HG03196 (cell line): ENCODE results near the gene CACNA1H.

Source experiments
- ATAC-seq: cut with Tn5 transposase; IDR thresholded peaks from one replicate; pipeline ENCODE4 v1.9.1; 2021; ENCODE audit not compliant: unreplicated experiment

The CACNA1H gene

GRCh38 chr16:1171001-1171400 is 18.1 kb downstream of the CACNA1H start:
- ATAC-seq, result no peak

- ATAC-seq, result no peak
These were observed 19.0 kb downstream of the CACNA1H start for GRCh38 chr16:1171854-1172428.

GRCh38 chr16:1172651-1173050 is 19.7 kb downstream of the CACNA1H start:
- ATAC-seq, result no peak

GRCh38 chr16:1173788-1174451 is 21.0 kb downstream of the CACNA1H start:
- ATAC-seq, result no peak

DNA sequence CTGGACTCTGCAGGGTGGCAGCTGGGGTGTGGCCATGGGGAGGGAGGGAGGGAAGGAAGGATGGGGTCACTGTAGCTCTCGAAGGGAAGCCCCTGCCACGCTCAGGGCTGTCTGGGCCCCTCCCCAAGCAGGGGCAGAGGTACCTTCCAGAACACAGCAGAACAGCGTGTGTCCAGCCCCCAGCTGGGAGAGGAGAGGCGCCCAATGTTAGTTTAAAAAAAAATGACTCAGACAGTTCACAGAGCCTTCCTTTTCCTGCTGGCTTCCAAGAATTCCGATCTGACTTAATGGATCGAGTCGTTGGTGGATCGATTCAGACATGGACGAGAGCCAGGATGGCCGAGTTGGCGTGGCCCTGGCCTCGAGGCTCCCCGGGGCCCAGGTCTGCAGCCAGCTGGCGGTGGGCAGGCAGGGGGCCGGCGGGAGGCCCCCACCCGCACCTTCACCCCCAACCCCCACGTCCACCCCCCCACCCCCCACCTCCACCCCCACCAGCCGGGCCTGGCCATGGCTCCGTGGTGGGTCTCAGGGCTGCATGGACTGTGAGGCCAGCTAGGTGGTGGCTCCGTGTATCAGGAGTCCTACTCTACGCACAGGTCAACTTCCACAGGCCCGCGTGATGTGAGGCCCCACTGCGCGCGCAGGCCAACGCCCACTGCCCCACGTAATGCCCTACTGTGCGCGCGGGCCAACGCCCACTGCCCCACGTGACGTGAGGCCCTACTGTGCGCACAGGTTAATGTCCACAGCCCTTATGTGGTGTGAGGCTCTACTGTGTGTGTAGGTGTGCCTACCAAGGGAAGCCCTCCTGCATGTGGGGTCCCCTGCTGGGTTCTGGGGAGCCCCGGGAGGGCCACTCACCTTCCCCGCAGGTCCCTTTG is 21.8 kb downstream of the CACNA1H start:
- ATAC-seq, result no peak

GRCh38 chr16:1175566-1176279 is 22.8 kb downstream of the CACNA1H start:
- no peak for ATAC-seq

- ATAC-seq, result no peak
These were observed 23.5 kb downstream of the CACNA1H start for GRCh38 chr16:1176280-1176897.

GRCh38 chr16:1177053-1177452 is 24.1 kb downstream of the CACNA1H start:
- no peak for ATAC-seq

DNA sequence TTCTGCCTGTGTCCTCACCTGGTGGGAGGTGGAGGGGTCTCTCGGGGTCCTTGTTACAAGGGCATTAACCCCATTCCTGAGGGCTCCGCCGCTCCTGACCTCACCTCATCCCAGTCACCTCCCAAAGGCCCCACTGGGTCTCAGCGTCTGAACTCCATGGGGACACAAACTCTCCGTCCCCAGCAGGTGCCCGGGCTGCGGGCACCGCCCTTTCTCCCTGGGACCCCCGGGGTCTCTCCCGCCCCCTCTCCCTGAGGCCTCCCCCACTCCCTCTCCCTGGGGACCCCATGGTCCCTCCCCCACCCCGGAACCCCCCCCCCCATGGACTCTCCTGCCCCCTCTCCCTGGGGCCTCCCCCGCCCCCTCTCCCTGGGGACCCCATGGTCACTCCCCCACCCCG is 24.8 kb downstream of the CACNA1H start:
- ATAC-seq, result no peak

DNA sequence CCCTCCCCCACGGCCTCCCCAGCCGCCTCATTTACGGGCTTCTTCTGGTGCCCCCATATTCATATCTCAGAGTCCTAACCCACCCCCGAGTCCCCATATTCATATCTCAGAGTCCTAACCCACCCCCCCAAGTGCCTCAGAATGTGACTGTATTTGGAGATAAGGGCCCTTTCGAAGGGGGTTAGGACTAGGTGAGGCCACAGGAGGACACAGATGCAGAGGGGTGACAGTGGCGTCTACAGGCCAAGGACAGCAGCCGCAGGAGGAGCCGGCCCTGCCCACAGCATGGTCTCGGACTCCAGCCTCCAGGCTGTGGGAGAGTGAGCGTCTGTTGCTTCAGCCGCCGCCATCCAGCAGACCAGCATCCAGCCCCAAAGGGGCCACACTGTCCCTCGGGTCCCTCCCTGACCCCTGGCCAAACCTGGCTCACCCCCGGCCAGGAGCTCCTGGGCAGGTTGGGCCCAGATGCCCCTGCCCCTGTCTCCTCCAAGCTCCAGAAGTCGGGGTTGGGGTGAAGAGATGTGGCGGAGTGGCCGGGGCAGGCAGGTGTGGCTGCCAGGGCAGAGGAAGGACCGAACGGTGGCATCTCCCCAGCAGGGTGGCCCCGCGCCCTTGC is 25.5 kb downstream of the CACNA1H start:
- no peak for ATAC-seq

- no peak for ATAC-seq
These were observed 27.9 kb downstream of the CACNA1H start for GRCh38 chr16:1180549-1181403.

GRCh38 chr16:1181404-1182315 is 28.8 kb downstream of the CACNA1H start:
- no peak for ATAC-seq

- no peak for ATAC-seq
These were observed 29.4 kb downstream of the CACNA1H start for GRCh38 chr16:1182316-1182671.

DNA sequence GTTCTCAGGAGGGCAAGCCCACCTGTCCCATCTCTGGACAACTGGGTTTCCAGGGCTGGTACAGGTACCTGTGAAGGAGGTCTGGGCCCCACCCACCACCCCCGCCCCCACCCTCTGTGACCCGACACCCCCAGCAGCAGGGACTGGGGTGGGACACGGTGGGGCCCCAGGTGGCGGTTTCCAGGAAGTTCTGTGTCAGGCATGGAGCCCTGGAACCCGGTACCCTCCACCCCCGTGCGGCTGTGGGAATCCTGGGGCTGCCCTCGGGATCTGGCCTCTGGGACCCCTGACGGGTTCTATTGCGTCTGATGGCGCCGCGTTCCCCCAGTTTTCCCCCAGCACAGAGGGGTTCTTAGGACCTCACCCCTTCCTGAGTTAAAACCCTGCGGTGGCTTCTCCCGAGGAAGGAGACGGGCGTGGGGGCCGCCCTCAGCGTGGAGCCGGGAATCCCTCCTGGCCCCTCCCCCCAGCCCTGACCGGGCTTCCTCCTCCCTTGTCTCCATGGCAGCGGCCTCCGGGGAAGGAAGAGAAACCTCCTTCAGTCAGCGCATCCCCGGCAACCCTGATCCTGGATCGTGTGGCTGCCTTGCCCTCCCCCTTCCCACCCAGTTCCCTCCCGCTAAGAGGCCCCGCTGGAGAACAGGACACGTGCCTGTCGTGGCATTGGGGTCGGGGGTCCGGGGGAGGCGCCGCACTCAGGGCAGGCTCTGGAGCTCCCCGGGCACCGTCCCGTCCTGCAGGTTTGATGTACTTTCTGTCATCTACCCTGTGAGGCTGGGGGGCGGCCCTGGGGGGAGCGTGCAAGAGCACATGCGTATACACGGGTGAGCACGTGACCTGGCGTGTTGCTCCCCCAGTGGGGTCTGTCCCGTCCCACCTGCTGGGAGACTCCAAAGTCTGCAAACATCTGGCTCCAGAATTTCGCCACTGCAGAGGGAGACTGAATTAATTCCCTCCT is 30.3 kb downstream of the CACNA1H start:
- ATAC-seq, result no peak

- ATAC-seq, result no peak
These were observed 31.4 kb downstream of the CACNA1H start for GRCh38 chr16:1184156-1184868.

- ATAC-seq, result no peak
These were observed 32.1 kb downstream of the CACNA1H start for GRCh38 chr16:1184980-1185379.
